Heart right ventricle (tissue), 16 donors: Measurements from ENCODE around the gene HUNK. TPM values are rescaled to one million over a fixed set of nuclear protein-coding genes. Genes with fewer than 3 reads are reported as not detected.
"Not testable (repeated sequence)": the region's sequence is repeated elsewhere in the genome, so short reads cannot be mapped to it uniquely, and the experiment has no call there.

ENCODE experiments used
- ATAC-seq, 8 donors: fragments of 200-7000 bp; cut with Tn5 transposase; one replicate each; pipeline ENCODE4 v1.9.1; 2020; ENCODE audit warnings: mild to moderate bottlenecking in 8 of 8, moderate library complexity in 8 of 8, moderate number of reproducible peaks in 1 of 8
- DNase-seq, 2 donors: peaks; one replicate each; pipeline ENCODE4 v3.0.0-alpha.2; 2020
- H3K27ac ChIP-seq, 10 donors: fragments of 200-600 bp; sonication (generic) in 2 of 10; one replicate each; pipeline versions ENCODE4 v1.5.0 to v1.8.0; 2020 to 2022; ENCODE audit warnings: mild to moderate bottlenecking in 3 of 10
- H3K27me3 ChIP-seq, 7 donors: fragments of 200-600 bp; one replicate each; pipeline ENCODE4 v1.8.0; 2021 to 2022; ENCODE audit warnings: mild to moderate bottlenecking in 2 of 7
- H3K36me3 ChIP-seq, 9 donors: fragments of 200-600 bp; sonication (generic) in 1 of 9; one replicate each; pipeline versions ENCODE4 v1.5.0 to v1.8.0; 2020 to 2022; ENCODE audit warnings: mild to moderate bottlenecking in 2 of 9
- H3K4me1 ChIP-seq, 9 donors: fragments of 200-600 bp; sonication (generic) in 1 of 9; one replicate each; pipeline versions ENCODE4 v1.5.0 to v1.8.0; 2020 to 2022; ENCODE audit warnings: mild to moderate bottlenecking in 4 of 9
- H3K4me3 ChIP-seq, 10 donors: fragments of 200-600 bp; sonication (generic) in 2 of 10; one replicate each; pipeline versions ENCODE4 v1.5.0 to v1.8.0; 2020 to 2022; ENCODE audit warnings: mild to moderate bottlenecking in 7 of 10, moderate library complexity in 2 of 10
- H3K9me3 ChIP-seq, 11 donors: fragments of 200-600 bp in 10 of 11; sonication (generic) in 2 of 11; one replicate each; pipeline versions ENCODE4 v1.5.0 to v1.8.0; 2013 to 2022; ENCODE audit warnings: mild to moderate bottlenecking in 2 of 11, control low read depth in 1 of 11, moderate library complexity in 1 of 11
- CTCF ChIP-seq, 9 donors: fragments of 200-600 bp; sonication (generic) in 2 of 9; IDR thresholded peaks; one replicate each; pipeline versions ENCODE4 v1.5.0 to v1.8.0; 2021 to 2022; ENCODE audit warnings: antibody characterized with exemption in 9 of 9, mild to moderate bottlenecking in 5 of 9, moderate library complexity in 1 of 9
- WGBS, 2 donors: extraction: QIAGEN DNeasy Blood & Tissue Kit; methylation state at CpG; one replicate each; pipeline ENCODE4 v1.1.7; 2013; ENCODE audit warnings: inconsistent platforms in 1 of 2; 5-methylcytosine and 5-hydroxymethylcytosine counted together
- intact Hi-C, 10 donors: fragments of 100-400 bp; cut with DNase I; formaldehyde crosslinking; loops; one replicate each; pipeline versions ENCODE4 v1.11.1 to v1.14.2; 2022
- polyA plus RNA-seq, 2 donors: library from polyadenylated mRNA; stranded (reverse); fragments of 200-250 nt; gene quantifications; one replicate each; pipeline ENCODE4 v1.2.3, GENCODE V29; 2013
- total RNA-seq, 10 donors: library from RNA; stranded (reverse); fragmentation: NEBNext Ultra II Directional in 3 of 10; extraction: Animal tissue kit (Norgen Biotek cat#: 25700) in 3 of 10; gene quantifications; one replicate each; pipeline versions ENCODE4 v1.2.1 to v1.2.4, GENCODE V29; 2021 to 2023
- donor health status: Arrhythmogenic right ventricular cardiomyopathy.
- donor health status: ischemic (EF 13 %, LVEDD 7.1; RV severe dilation, severe dysfunction).
- donor health status: healthy with polysubstance abuse.
- donor health status: DM: no; HTN: yes; CAD: no.
- donor health status: DM: no; HTN: no; CAD: no.
- donor health status: ischemic (EF 25% LVEDD 6.9; RV normal size, moderate dysfunction).
- donor health status: ischemic (EF 25% LVEDD 5.7; RV mildly dilated, moderate dysfunction).
- donor health status: healthy.
- donor health status: DM: yes; HTN: yes; CAD: no.
- donor health status: Ischemic cardiomyopathy.
- donor health status: ischemic (EF 35%, LVEDD 5.7; RV mildly dilated, moderate dysfunction).
- donor health status: nonischemic (EF 11% LVEDD 7.7; RV severe dilation, severe dysfunction).
- donor health status: DM: yes; HTN: yes; CAD: no.
- donor health status: PGD.
- donor health status: ischemic (EF 29% LVEDD 5.4; RV normal size, mild dysfunction).
- donor health status: nonischemic (EF 23%, LVEDD 6.1; RV moderate dilation, normal function).

Gene HUNK
- total and polyA plus RNA-seq, 12 donors, result 0.04 to 0.81 (median 0.10) TPM; not detected in 2

GRCh38 chr21:31870472-31871193, 2.2 kb upstream of the HUNK start:
- no peak for DNase-seq
- intact Hi-C loops, result loop anchor here in 1 of 10 donors (10.0 kb wide), 1 partner anchor 86 kb away; no protein-coding TSS in a partner anchor

GRCh38 chr21:31871371-31871770, 1.4 kb upstream of the HUNK start:
- not testable (repeated sequence) for ATAC-seq, H3K36me3 ChIP-seq, H3K4me3 ChIP-seq, H3K27ac ChIP-seq, DNase-seq, H3K9me3 ChIP-seq
- intact Hi-C loops, result loop anchor here in 1 of 10 donors (10.0 kb wide), 1 partner anchor 87 kb away; no protein-coding TSS in a partner anchor
- H3K4me1 ChIP-seq, result peaks cover 0 to 21% (median 13%) of the 10 kb centered on the region in 9 donors
- 95 to 97% methylated on average over 14 of the region's 14 CpGs for WGBS, 2 donors
- H3K27me3 ChIP-seq, result peaks cover 0 to 72% (median 46%) of the 10 kb centered on the region in 7 donors

More at GRCh38 chr21:31870472-31871193, 2.2 kb upstream of the HUNK start:
- no peaks in the 10 kb centered on the region for H3K36me3 ChIP-seq
- no peak overlapping the region for H3K4me3 ChIP-seq
- WGBS, 2 donors, result 66 to 67% methylated on average over 8 of the region's 8 CpGs
- ATAC-seq, result no peak
- TF ChIP-seq CTCF (IDR thresholded peaks at IDR 0.05), result no peak
- H3K9me3 ChIP-seq, result no peaks in the 10 kb centered on the region
- no peak overlapping the region for H3K27ac ChIP-seq
- peaks cover 0 to 64% (median 42%) of the 10 kb centered on the region in 7 donors for H3K27me3 ChIP-seq
- peaks cover 3 to 25% (median 15%) of the 10 kb centered on the region in 9 donors for H3K4me1 ChIP-seq

GRCh38 chr21:31872072-31872451, 758 bp upstream of the HUNK start:
- Histone ChIP-seq H3K36me3 (no peaks in the 10 kb centered on the region), H3K4me1 (peaks cover 0 to 21% (median 13%) of the 10 kb centered on the region in 9 donors), H3K27ac (no peak overlapping the region), H3K4me3 (peak overlapping the region in 7 of 10 donors; percentile 39 to 66 (median 59)), H3K27me3 (peaks cover 0 to 73% (median 46%) of the 10 kb centered on the region in 7 donors), H3K9me3 (no peaks in the 10 kb centered on the region)
- 14 to 18% methylated on average over 12 of the region's 12 CpGs for WGBS, 2 donors
- intact Hi-C loops, result loop anchor here in 2 of 10 donors (2.0 to 10.0 kb wide), 2 partner anchors 87 to 387 kb away; no protein-coding TSS in a partner anchor
- ATAC-seq (no peak), DNase-seq (no peak)
- TF ChIP-seq CTCF (IDR thresholded peaks at IDR 0.05), result no peak

- ATAC-seq (peak in 2 of 8 donors; percentile 4 to 5), DNase-seq (peak in 1 of 2 donors; percentile 23)
- Histone ChIP-seq H3K27me3 (peaks cover 0 to 73% (median 46%) of the 10 kb centered on the region in 7 donors), H3K9me3 (no peaks in the 10 kb centered on the region), H3K4me1 (peaks cover 0 to 21% (median 13%) of the 10 kb centered on the region in 9 donors), H3K36me3 (no peaks in the 10 kb centered on the region), H3K27ac (no peak overlapping the region), H3K4me3 (peak overlapping the region; percentile 28 to 66 (median 58))
- TF ChIP-seq CTCF (IDR thresholded peaks at IDR 0.05), result peak in 1 of 9 donors; percentile 1
- intact Hi-C loops, result loop anchor here in 2 of 10 donors (2.0 to 10.0 kb wide), 2 partner anchors 88 to 386 kb away; no protein-coding TSS in a partner anchor
- WGBS, 2 donors, result 1% methylated on average over 49 to 58 of the region's 58 CpGs
These were observed 465 bp downstream of the HUNK start for GRCh38 chr21:31873275-31873695.
